Parathyroid adenoma (tissue), 2 donors: ENCODE measurements around the gene TADA2A.

Source experiments
- H2AFZ ChIP-seq: fragments of 300-600 bp; sonication (generic); one replicate; pipeline ENCODE4 v1.7.0; 2017; ENCODE audit warnings: antibody characterized with exemption, mild to moderate bottlenecking
- H3K27ac ChIP-seq: fragments of 300-600 bp; sonication (generic); one replicate; pipeline ENCODE4 v1.7.0; 2017
- H3K27me3 ChIP-seq: fragments of 300-600 bp; sonication (generic); one replicate; pipeline ENCODE4 v1.7.0; 2017; ENCODE audit warnings: low read length; ENCODE audit not compliant: control insufficient read depth, insufficient read depth
- H3K36me3 ChIP-seq: fragments of 300-600 bp; sonication (generic); one replicate; pipeline ENCODE4 v1.7.0; 2017; ENCODE audit warnings: low read length; ENCODE audit not compliant: control insufficient read depth, insufficient read depth
- H3K4me1 ChIP-seq: fragments of 300-600 bp; sonication (generic); one replicate; pipeline ENCODE4 v1.7.0; 2017; ENCODE audit warnings: control low read depth
- H3K4me2 ChIP-seq: fragments of 300-600 bp; sonication (generic); one replicate; pipeline ENCODE4 v1.7.0; 2017; ENCODE audit warnings: low read length
- H3K4me3 ChIP-seq: fragments of 300-600 bp; sonication (generic); one replicate; pipeline ENCODE4 v1.7.0; 2017; ENCODE audit warnings: low read depth, low read length
- H3K79me2 ChIP-seq: fragments of 300-600 bp; sonication (generic); one replicate; pipeline ENCODE4 v1.7.0; 2017; ENCODE audit warnings: control low read depth
- H3K9ac ChIP-seq: fragments of 300-600 bp; sonication (generic); one replicate; pipeline ENCODE4 v1.7.0; 2017; ENCODE audit warnings: mild to moderate bottlenecking
- H3K9me3 ChIP-seq: fragments of 300-600 bp; sonication (generic); one replicate; pipeline ENCODE4 v1.7.0; 2017; ENCODE audit warnings: low read length; ENCODE audit not compliant: control insufficient read depth
- TF ChIP-seq, protein P1 (sequence below): fragments of 300-600 bp; sonication (generic); IDR thresholded peaks from one replicate; pipeline ENCODE4 v1.7.0; 2017; ENCODE audit warnings: antibody characterized with exemption, mild to moderate bottlenecking
- donor health status: primary hyperparathyroidism.

Gene TADA2A

DNA sequence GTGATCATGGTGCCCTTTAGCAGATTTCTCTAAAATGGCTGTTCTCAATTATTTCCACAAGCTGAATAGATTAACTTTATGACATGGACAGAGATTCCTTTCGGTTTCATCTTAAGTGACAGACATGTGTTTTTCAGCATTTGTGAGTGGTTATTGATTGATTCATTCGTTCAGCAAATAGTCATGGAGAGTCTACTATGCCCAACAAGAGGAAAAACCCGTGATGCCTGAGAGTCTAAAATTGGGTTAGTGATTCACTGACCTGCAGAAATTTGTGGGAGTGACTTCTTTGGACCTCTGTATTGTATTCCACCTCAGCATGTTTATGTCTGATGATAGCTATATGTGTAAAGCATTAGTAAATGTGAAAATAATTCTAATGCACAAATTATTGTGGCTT is 55.0 kb downstream of the TADA2A start:
- Histone ChIP-seq H3K9ac (no peak overlapping the region), H3K27ac (no peak overlapping the region), H3K4me2 (no peak overlapping the region), H3K27me3 (no peaks in the 10 kb centered on the region), H3K9me3 (no peaks in the 10 kb centered on the region), H3K4me1 (no peaks in the 10 kb centered on the region), H2AFZ (no peak overlapping the region), H3K4me3 (no peak overlapping the region), H3K36me3 (no peaks in the 10 kb centered on the region), H3K79me2 (no peaks in the 10 kb centered on the region)
- TF ChIP-seq, protein P1, sequence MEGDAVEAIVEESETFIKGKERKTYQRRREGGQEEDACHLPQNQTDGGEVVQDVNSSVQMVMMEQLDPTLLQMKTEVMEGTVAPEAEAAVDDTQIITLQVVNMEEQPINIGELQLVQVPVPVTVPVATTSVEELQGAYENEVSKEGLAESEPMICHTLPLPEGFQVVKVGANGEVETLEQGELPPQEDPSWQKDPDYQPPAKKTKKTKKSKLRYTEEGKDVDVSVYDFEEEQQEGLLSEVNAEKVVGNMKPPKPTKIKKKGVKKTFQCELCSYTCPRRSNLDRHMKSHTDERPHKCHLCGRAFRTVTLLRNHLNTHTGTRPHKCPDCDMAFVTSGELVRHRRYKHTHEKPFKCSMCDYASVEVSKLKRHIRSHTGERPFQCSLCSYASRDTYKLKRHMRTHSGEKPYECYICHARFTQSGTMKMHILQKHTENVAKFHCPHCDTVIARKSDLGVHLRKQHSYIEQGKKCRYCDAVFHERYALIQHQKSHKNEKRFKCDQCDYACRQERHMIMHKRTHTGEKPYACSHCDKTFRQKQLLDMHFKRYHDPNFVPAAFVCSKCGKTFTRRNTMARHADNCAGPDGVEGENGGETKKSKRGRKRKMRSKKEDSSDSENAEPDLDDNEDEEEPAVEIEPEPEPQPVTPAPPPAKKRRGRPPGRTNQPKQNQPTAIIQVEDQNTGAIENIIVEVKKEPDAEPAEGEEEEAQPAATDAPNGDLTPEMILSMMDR: no peak

GRCh38 chr17:37462492-37462891 is 55.8 kb downstream of the TADA2A start:
- Histone ChIP-seq H3K4me3 (no peak overlapping the region), H2AFZ (no peak overlapping the region), H3K27ac (no peak overlapping the region), H3K36me3 (no peaks in the 10 kb centered on the region), H3K4me1 (no peaks in the 10 kb centered on the region), H3K9ac (no peak overlapping the region), H3K4me2 (no peak overlapping the region), H3K27me3 (no peaks in the 10 kb centered on the region), H3K9me3 (no peaks in the 10 kb centered on the region), H3K79me2 (no peaks in the 10 kb centered on the region)
- TF ChIP-seq, protein P1: no peak

DNA sequence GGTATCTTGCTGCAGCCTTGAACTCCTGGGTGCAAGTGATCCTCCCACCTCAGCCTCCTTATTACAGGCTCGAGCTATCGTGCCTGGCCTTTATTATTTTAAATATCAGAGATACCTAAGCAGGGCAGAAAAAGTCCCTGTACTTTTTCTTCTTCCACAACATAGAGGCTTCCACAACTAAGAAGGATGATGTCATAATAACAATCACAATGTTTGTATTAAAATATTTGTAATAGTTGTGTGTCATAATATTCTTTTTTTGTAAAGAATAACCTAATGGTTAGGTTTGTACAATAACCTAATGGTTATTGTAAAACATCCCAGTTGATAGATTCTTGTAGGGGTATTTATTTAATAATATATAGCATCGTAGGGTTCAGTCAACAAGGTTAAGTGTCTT is 56.4 kb downstream of the TADA2A start:
- no peak overlapping the region for H2AFZ ChIP-seq
- H3K36me3 ChIP-seq: no peaks in the 10 kb centered on the region
- H3K27ac ChIP-seq: no peak overlapping the region
- H3K4me1 ChIP-seq: no peaks in the 10 kb centered on the region
- H3K79me2 ChIP-seq: no peaks in the 10 kb centered on the region
- no peaks in the 10 kb centered on the region for H3K9me3 ChIP-seq
- no peak overlapping the region for H3K9ac ChIP-seq
- H3K4me2 ChIP-seq: no peak overlapping the region
- H3K4me3 ChIP-seq: no peak overlapping the region
- no peaks in the 10 kb centered on the region for H3K27me3 ChIP-seq
- TF ChIP-seq, protein P1: no peak

GRCh38 chr17:37465069-37465616 is 58.5 kb downstream of the TADA2A start:
- Histone ChIP-seq H3K9me3 (no peaks in the 10 kb centered on the region), H3K9ac (no peak overlapping the region), H3K36me3 (no peaks in the 10 kb centered on the region), H2AFZ (no peak overlapping the region), H3K4me2 (no peak overlapping the region), H3K27me3 (no peaks in the 10 kb centered on the region), H3K79me2 (no peaks in the 10 kb centered on the region), H3K4me1 (no peaks in the 10 kb centered on the region), H3K4me3 (no peak overlapping the region), H3K27ac (no peak overlapping the region)
- TF ChIP-seq, protein P1: no peak

DNA sequence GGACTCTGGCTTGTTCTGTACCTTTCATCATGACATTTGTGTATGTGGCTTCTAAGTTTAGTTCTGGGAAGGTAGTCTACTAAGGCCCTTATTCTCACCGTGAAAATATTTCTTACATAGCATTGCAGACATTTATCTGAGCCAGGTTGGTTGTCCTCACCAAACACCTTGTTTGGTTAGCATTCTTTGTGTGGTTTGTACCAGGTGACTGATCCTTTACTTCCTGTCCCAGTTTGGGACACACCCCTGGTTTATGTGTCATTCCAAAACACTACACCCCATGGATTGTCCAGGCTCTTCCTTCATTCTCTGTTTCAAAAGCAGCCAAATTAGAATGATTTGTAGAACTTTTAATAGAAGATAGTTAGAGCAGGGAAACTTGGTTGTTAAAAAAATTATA is 59.8 kb downstream of the TADA2A start:
- no peak overlapping the region for H3K27ac ChIP-seq
- no peaks in the 10 kb centered on the region for H3K36me3 ChIP-seq
- no peak overlapping the region for H3K4me2 ChIP-seq
- H2AFZ ChIP-seq: no peak overlapping the region
- H3K9me3 ChIP-seq: no peaks in the 10 kb centered on the region
- H3K27me3 ChIP-seq: no peaks in the 10 kb centered on the region
- no peak overlapping the region for H3K9ac ChIP-seq
- H3K4me3 ChIP-seq: no peak overlapping the region
- TF ChIP-seq, protein P1: no peak
- H3K79me2 ChIP-seq: no peaks in the 10 kb centered on the region
- no peaks in the 10 kb centered on the region for H3K4me1 ChIP-seq
